ENCODE data around the gene UFC1.

Gene UFC1

DNA sequence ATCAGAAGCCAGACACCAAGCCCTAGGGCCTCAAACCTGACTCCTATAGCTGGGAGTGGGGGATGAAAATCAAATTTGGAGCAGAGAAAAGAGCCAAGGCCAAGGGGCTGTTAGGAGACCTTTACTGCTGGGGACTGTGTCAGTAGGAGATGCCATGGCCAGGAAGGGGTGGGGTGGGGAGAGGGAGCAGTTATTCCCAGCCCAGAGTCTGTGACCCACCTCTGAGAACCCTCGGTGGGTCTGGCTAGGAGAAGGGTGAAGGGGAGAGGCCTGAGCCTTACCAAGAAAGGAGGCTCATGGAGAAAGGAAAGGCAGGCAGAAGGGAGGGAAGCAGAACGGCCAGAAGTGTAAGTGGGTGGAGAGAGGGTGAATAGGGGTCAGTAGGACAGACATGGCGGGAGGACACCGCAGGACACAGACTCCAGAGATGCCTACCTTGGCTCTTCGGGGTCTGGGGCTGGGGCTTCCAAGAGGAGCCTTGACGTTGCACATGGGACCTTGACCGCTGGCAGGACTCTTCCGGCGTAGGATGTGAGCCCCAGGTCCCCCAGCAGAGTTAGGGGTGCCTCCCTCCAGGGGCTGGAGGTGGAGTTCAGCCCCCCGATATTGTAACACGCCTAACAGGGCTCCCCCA lies 43.9 kb downstream of the UFC1 start:
- no peak overlapping the region for H3K4me3 ChIP-seq (ENCODE audit: low read length)

DNA sequence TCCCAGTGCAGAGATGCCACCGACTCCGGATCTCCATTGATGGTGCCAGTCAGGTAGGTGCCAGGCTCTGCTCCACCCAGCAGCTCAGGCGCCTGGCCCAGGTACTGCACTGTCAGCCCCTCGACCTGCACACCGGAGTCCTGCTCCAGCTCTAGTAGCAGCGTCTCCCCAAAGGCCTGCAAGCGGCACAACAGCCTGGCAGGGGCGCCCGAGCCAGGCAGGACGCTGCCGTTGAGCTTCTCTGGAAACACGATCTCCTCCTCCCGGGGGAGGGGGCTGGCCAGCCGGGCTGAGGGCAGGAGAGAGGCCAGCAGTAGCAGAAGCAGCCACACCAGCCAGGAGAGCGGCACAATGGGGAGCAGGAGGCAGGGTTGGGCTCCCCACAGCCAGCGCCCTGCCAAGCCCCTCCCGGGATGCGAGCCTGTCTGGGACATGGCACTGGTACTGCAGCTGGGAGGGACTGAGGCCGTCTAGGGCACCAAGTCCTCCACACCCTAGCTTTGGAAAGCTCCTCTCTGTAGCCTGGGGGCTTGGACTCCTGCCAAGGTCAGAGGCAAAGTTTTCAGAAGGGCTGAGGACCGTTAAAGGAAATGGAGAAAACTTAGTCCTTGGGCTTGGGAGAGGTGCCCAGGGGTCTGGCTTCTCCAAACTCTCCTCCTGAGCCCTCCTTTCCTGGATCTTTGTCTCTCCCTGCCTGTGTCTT lies 44.6 kb downstream of the UFC1 start:
- H3K9me2 ChIP-seq (replicated peaks; ENCODE audit: control insufficient read depth, low read length): no peaks in the 10 kb centered on the region
- H3K4me2 ChIP-seq (ENCODE audit: low read length): no peak overlapping the region
- H3K4me1 ChIP-seq (ENCODE audit: control insufficient read depth, low read length): peaks cover 48% of the 10 kb centered on the region
- no peaks in the 10 kb centered on the region for H3K9me3 ChIP-seq (ENCODE audit: control insufficient read depth, insufficient read depth, low read length)
- no peak overlapping the region for H3K27ac ChIP-seq (ENCODE audit: low read depth, low read length)
- TF ChIP-seq CTCF (IDR thresholded peaks at IDR 0.05; ENCODE audit: low read depth, low read length, poor library complexity, severe bottlenecking): no peak
- no peak for TF ChIP-seq EZH2phosphoT487 (IDR thresholded peaks at IDR 0.05; ENCODE audit: borderline replicate concordance, low read length)
- no peaks in the 10 kb centered on the region for H4K20me1 ChIP-seq (ENCODE audit: control insufficient read depth, insufficient read depth, low read depth, low read length)
- no peak overlapping the region for H3K4me3 ChIP-seq (ENCODE audit: low read length)
- H3K36me3 ChIP-seq (ENCODE audit: control insufficient read depth, low read length): peaks cover 2% of the 10 kb centered on the region
- 0 out of 2 replicates have a peak, but pooled peaks cover 3% of the 10 kb centered on the region for H3F3A ChIP-seq (ENCODE audit: control insufficient read depth, insufficient read depth)
- H3K27me3 ChIP-seq (ENCODE audit: control insufficient read depth, low read length): no peaks in the 10 kb centered on the region
- H3K79me2 ChIP-seq (ENCODE audit: control insufficient read depth, low read length): peaks cover 11% of the 10 kb centered on the region

More for the DNA sequence above, 43.9 kb downstream of the UFC1 start:
- Histone ChIP-seq H3K36me3 (ENCODE audit: control insufficient read depth, low read length) (no peaks in the 10 kb centered on the region; the same call in 1 of the 2 replicates), H3K27me3 (ENCODE audit: control insufficient read depth, low read length) (no peaks in the 10 kb centered on the region), H3K4me1 (ENCODE audit: control insufficient read depth, low read length) (peaks cover 43% of the 10 kb centered on the region), H3K27ac (ENCODE audit: low read depth, low read length) (no peak overlapping the region), H3K9me2 (replicated peaks; ENCODE audit: control insufficient read depth, low read length) (no peaks in the 10 kb centered on the region), H3K79me2 (ENCODE audit: control insufficient read depth, low read length) (peaks cover 4% of the 10 kb centered on the region), H3K4me2 (ENCODE audit: low read length) (no peak overlapping the region), H4K20me1 (ENCODE audit: control insufficient read depth, insufficient read depth, low read depth, low read length) (no peaks in the 10 kb centered on the region), H3F3A (ENCODE audit: control insufficient read depth, insufficient read depth) (0 out of 2 replicates have a peak, but pooled peaks cover 3% of the 10 kb centered on the region), H3K9me3 (ENCODE audit: control insufficient read depth, insufficient read depth, low read length) (no peaks in the 10 kb centered on the region)
- TF ChIP-seq EZH2phosphoT487 (IDR thresholded peaks at IDR 0.05; ENCODE audit: borderline replicate concordance, low read length) (no peak), CTCF (IDR thresholded peaks at IDR 0.05; ENCODE audit: low read depth, low read length, poor library complexity, severe bottlenecking) (no peak)

GRCh38 chr1:161198897-161199431 lies 45.2 kb downstream of the UFC1 start, which contains the start of gene ADAMTS4:
TSS of gene ADAMTS4 (minus strand) at chr1:161199054. CDS start at chr1:161198627, 427 bp downstream.
- no peak for TF ChIP-seq CTCF (IDR thresholded peaks at IDR 0.05; ENCODE audit: low read depth, low read length, poor library complexity, severe bottlenecking)
- TF ChIP-seq EZH2phosphoT487 (IDR thresholded peaks at IDR 0.05; ENCODE audit: borderline replicate concordance, low read length): no peak
- Histone ChIP-seq H3K4me2 (ENCODE audit: low read length) (no peak within 1 kb of the TSS), H3K27ac (ENCODE audit: low read depth, low read length) (no peak within 1 kb of the TSS)

More at GRCh38 chr1:161198897-161199431, 45.2 kb downstream of the UFC1 start, which contains the start of gene ADAMTS4:
- Histone ChIP-seq H3K27me3 (ENCODE audit: control insufficient read depth, low read length) (no peaks in the 10 kb centered on the region), H3K9me3 (ENCODE audit: control insufficient read depth, insufficient read depth, low read length) (no peaks in the 10 kb centered on the region), H3K9me2 (replicated peaks; ENCODE audit: control insufficient read depth, low read length) (no peaks in the 10 kb centered on the region), H3K4me1 (ENCODE audit: control insufficient read depth, low read length) (peaks cover 52% of the 10 kb centered on the region), H3F3A (ENCODE audit: control insufficient read depth, insufficient read depth) (0 out of 2 replicates have a peak, but pooled peaks cover 3% of the 10 kb centered on the region), H4K20me1 (ENCODE audit: control insufficient read depth, insufficient read depth, low read depth, low read length) (no peaks in the 10 kb centered on the region), H3K4me3 (ENCODE audit: low read length) (no peak within 1 kb of the TSS), H3K79me2 (ENCODE audit: control insufficient read depth, low read length) (peaks cover 17% of the 10 kb centered on the region), H3K36me3 (ENCODE audit: control insufficient read depth, low read length) (peaks cover 8% of the 10 kb centered on the region)

Data from DOHH2 (cell line).